Measurements from ENCODE around the gene NAT8L.

DNA sequence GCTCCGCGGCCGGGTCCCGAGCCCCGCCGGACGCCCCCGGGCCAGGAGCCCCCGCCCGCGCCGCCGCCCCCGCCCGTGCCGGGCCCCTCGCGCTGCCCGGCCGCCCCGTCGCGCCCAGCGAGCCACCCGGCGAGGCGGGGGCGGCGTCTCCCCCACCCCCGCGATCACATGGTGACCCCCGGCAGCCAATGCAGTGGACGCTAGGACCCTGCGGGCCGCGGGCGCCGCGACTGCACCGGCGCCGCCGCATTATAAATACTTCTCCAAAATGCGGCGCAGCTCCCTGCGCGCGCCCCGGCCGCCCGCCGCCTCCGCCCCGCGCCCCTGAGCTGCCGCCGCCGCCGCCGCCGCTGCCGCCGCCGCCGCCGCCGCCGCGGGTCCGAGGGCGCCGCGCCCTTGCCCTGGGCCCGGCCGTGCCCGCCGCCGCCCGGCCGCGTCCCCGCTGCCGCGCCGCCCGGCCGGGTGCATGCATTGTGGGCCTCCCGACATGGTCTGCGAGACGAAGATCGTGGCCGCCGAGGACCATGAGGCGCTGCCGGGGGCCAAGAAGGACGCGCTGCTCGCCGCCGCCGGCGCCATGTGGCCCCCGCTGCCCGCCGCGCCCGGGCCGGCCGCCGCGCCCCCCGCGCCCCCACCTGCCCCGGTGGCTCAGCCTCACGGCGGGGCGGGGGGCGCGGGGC is at the start of gene NAT8L:
- TF ChIP-seq, protein P1, sequence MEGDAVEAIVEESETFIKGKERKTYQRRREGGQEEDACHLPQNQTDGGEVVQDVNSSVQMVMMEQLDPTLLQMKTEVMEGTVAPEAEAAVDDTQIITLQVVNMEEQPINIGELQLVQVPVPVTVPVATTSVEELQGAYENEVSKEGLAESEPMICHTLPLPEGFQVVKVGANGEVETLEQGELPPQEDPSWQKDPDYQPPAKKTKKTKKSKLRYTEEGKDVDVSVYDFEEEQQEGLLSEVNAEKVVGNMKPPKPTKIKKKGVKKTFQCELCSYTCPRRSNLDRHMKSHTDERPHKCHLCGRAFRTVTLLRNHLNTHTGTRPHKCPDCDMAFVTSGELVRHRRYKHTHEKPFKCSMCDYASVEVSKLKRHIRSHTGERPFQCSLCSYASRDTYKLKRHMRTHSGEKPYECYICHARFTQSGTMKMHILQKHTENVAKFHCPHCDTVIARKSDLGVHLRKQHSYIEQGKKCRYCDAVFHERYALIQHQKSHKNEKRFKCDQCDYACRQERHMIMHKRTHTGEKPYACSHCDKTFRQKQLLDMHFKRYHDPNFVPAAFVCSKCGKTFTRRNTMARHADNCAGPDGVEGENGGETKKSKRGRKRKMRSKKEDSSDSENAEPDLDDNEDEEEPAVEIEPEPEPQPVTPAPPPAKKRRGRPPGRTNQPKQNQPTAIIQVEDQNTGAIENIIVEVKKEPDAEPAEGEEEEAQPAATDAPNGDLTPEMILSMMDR (conservative IDR thresholded peaks at IDR 0.05; ENCODE audit: low read length) = no peak
- no peak for TF ChIP-seq EZH2phosphoT487 (IDR thresholded peaks at IDR 0.05; ENCODE audit: borderline replicate concordance, low read depth, low read length)
